NCI-H2081 treated with DMSO at 0.1 percent for 48 hours (cell line): Measurements from ENCODE around the gene NEO1.

Experiments
- DNase-seq: peaks from one replicate; lab custom pipeline; 2025; lab: John Stamatoyannopoulos, UW

NEO1 gene

GRCh38 chr15:73305331-73306211, 253.3 kb downstream of the NEO1 start:
- peak; percentile 60 for DNase-seq

GRCh38 chr15:73308305-73308704, 256.0 kb downstream of the NEO1 start:
- no peak for DNase-seq

GRCh38 chr15:73313861-73314260, 261.6 kb downstream of the NEO1 start:
- DNase-seq, result no peak

- DNase-seq, result no peak
Measured at GRCh38 chr15:73317651-73318462, 265.6 kb downstream of the NEO1 start.

GRCh38 chr15:73318463-73319351, 266.4 kb downstream of the NEO1 start:
- no peak for DNase-seq

- DNase-seq, result no peak
Measured at GRCh38 chr15:73319460-73320245, 267.4 kb downstream of the NEO1 start.

GRCh38 chr15:73320619-73321180, 268.4 kb downstream of the NEO1 start:
- no peak for DNase-seq

GRCh38 chr15:73321496-73322450, 269.5 kb downstream of the NEO1 start:
- DNase-seq, result no peak

GRCh38 chr15:73322665-73323373, 270.6 kb downstream of the NEO1 start:
- no peak for DNase-seq

GRCh38 chr15:73323374-73323955, 271.2 kb downstream of the NEO1 start:
- no peak for DNase-seq

- no peak for DNase-seq
Measured at GRCh38 chr15:73323956-73324355, 271.7 kb downstream of the NEO1 start.

GRCh38 chr15:73324496-73325170, 272.4 kb downstream of the NEO1 start:
- no peak for DNase-seq

GRCh38 chr15:73325191-73325861, 273.1 kb downstream of the NEO1 start:
- no peak for DNase-seq

GRCh38 chr15:73326157-73326556, 273.9 kb downstream of the NEO1 start:
- DNase-seq, result no peak

GRCh38 chr15:73328149-73328820, 276.0 kb downstream of the NEO1 start:
- no peak for DNase-seq

GRCh38 chr15:73328981-73329380, 276.7 kb downstream of the NEO1 start:
- no peak for DNase-seq
